Measurements from ENCODE around the gene ZNF569.
A peak's percentile ranks its signal among the peaks of the same experiment; 100 is the strongest.

The ZNF569 gene

DNA sequence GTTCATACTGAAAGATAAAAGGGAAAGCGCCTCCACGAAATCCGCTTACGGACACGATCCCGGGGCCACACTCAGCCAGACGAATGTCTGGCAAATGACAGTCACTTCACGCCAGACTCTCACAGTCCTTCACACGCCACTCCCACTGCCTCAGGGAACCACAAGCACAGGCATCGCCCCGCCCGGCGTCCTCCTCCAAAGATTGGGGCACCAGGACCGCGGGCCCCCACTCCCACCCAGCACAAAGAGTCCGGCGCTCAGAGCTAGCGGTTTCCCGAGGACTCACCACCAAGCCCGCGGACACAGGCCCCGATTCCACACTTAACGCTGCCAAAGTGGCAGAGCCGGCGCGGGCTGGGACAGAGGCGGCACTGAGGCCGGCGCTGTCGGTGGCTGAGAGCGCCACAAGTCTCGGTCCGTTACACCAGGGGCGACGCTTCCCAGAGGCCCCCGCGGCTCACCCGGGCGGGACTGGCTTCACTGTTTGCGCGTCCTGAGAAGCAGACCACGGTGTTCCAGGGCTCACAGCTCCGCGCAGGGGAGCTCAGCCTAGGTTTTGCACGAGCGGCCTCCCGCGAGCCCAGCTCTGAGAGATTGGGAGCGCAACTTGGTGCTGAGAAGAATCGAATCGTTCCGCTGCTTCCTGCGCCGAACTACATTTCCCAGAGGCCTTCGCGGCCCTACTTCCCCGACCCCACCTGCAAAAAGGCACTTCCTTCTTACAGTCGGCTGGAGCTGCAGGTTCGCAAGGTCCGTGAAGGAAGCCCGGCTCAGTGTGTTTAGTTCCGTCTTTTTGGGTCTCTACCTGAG lies at the start of gene ZNF569:
Gene ZNF569, minus strand, starts transcription at position 647 of the 810 bp plus-strand sequence. CDS start 22,523 bp downstream, outside the sequence.
- peaks cover 25% of the 10 kb centered on the region for H3K36me3 ChIP-seq (ENCODE audit: insufficient read depth, low read depth, low read length)
- H3K27me3 ChIP-seq (ENCODE audit: insufficient read depth, low read length), result no peaks in the 10 kb centered on the region
- peaks cover 3% of the 10 kb centered on the region; the same call in 1 of the 2 replicates for H3K9me3 ChIP-seq (ENCODE audit: insufficient read depth, low read depth, low read length)
- peak within 1 kb of the TSS; percentile 83; the same call in 1 of the 2 replicates for H3K9ac ChIP-seq (ENCODE audit: low read depth, low read length)
- peak within 1 kb of the TSS; percentile 99 for H3K4me3 ChIP-seq (ENCODE audit: low read length)
- H3K4me1 ChIP-seq (ENCODE audit: insufficient read depth, low read length), result no peaks in the 10 kb centered on the region
- H3K27ac ChIP-seq (ENCODE audit: low read length), result no peak within 1 kb of the TSS

DNA sequence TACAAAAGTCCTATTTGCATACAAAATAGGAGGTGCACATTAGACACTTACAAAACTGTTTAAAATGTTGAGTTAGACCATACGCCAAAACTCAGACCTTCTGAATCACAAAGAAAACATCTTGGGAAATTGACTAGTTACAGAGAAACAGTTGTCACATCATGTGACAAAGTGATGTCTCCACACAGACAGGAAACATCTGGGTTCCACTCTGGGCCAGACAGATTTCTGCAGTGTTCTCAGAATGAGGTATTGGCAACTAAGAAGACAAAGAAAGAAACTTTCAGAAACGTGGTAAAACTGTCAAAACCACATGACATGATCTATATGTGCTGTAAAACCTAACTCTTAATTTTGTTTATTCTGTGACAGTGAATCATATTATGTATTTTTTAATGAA lies 46.2 kb upstream of the ZNF569 start:
- Histone ChIP-seq H3K9me3 (ENCODE audit: insufficient read depth, low read depth, low read length) (no peaks in the 10 kb centered on the region; the same call in 1 of the 2 replicates), H3K4me1 (ENCODE audit: insufficient read depth, low read length) (no peaks in the 10 kb centered on the region), H3K9ac (ENCODE audit: low read depth, low read length) (no peak overlapping the region), H3K36me3 (ENCODE audit: insufficient read depth, low read depth, low read length) (peaks cover 52% of the 10 kb centered on the region), H3K27me3 (ENCODE audit: insufficient read depth, low read length) (no peaks in the 10 kb centered on the region), H3K4me3 (ENCODE audit: low read length) (no peak overlapping the region), H3K27ac (ENCODE audit: low read length) (no peak overlapping the region)

DNA sequence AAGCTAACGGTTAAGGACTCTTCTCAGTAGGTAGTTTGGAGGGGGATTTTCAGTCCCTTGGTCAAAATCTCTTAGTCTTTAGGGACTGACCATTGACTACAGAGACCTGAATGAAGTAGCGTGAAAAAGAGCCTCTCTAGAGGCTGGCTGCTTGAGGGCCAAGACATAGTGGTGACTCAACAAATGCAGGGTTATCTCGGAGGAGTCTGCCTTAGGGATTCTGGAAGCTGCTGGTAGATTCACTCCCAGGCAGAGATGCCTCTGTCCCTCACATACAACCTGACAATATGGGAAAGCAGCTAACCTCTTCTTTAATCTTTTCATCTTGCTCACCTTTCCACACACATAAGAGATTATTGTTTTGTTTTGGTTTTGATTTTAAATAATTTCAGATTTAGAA lies 44.6 kb upstream of the ZNF569 start:
- Histone ChIP-seq H3K27me3 (ENCODE audit: insufficient read depth, low read length) (no peaks in the 10 kb centered on the region), H3K9me3 (ENCODE audit: insufficient read depth, low read depth, low read length) (no peaks in the 10 kb centered on the region; the same call in 1 of the 2 replicates), H3K36me3 (ENCODE audit: insufficient read depth, low read depth, low read length) (peaks cover 52% of the 10 kb centered on the region), H3K4me3 (ENCODE audit: low read length) (no peak overlapping the region), H3K4me1 (ENCODE audit: insufficient read depth, low read length) (peaks cover 6% of the 10 kb centered on the region; the same call in 1 of the 2 replicates), H3K27ac (ENCODE audit: low read length) (no peak overlapping the region), H3K9ac (ENCODE audit: low read depth, low read length) (no peak overlapping the region)

DNA sequence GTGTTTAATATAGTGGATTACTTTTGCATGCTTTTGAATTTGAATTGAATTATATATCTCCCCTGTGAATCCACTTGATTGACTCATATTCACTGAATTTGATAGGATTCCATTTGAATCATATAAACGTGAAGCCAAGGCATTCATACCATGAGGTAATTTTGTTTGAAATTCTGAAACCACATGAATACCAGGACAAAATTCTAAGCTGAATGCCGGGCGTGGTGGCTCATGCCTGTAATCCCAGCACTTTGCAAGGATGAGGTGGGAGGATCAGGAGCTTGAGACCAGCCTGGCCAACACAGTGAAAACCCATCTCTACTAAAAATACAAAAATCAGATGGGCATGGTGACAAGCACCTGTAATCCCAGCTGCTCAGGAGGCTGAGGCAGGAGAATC lies 43.9 kb upstream of the ZNF569 start:
- peaks cover 6% of the 10 kb centered on the region; the same call in 1 of the 2 replicates for H3K4me1 ChIP-seq (ENCODE audit: insufficient read depth, low read length)
- H3K9me3 ChIP-seq (ENCODE audit: insufficient read depth, low read depth, low read length), result no peaks in the 10 kb centered on the region; the same call in 1 of the 2 replicates
- H3K4me3 ChIP-seq (ENCODE audit: low read length), result no peak overlapping the region
- H3K36me3 ChIP-seq (ENCODE audit: insufficient read depth, low read depth, low read length), result peaks cover 52% of the 10 kb centered on the region
- no peak overlapping the region for H3K27ac ChIP-seq (ENCODE audit: low read length)
- H3K9ac ChIP-seq (ENCODE audit: low read depth, low read length), result no peak overlapping the region
- no peaks in the 10 kb centered on the region for H3K27me3 ChIP-seq (ENCODE audit: insufficient read depth, low read length)

DNA sequence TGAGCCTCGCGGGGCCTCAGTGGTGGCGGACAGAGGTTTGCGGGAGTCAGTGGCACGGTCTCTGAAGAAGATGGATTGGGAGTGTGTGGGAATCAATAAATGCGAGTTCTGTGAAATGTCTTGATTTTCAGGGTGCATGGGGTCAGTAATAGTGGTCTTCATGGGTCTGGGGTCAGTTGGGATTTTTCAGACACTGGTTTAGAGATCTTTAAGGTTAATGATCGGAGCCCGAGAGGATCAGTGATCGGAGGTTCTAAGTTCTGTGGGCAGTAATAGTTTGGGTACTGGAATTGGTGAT lies 39.9 kb upstream of the ZNF569 start:
- H3K27ac ChIP-seq (ENCODE audit: low read length), result peak overlapping the region; percentile 100
- no peaks in the 10 kb centered on the region for H3K27me3 ChIP-seq (ENCODE audit: insufficient read depth, low read length)
- peaks cover 20% of the 10 kb centered on the region; the same call in 1 of the 2 replicates for H3K36me3 ChIP-seq (ENCODE audit: insufficient read depth, low read depth, low read length)
- H3K4me3 ChIP-seq (ENCODE audit: low read length), result peak overlapping the region; percentile 94
- H3K9ac ChIP-seq (ENCODE audit: low read depth, low read length), result peak overlapping the region; percentile 99
- H3K4me1 ChIP-seq (ENCODE audit: insufficient read depth, low read length), result peaks cover 10% of the 10 kb centered on the region; the same call in 1 of the 2 replicates
- peaks cover 4% of the 10 kb centered on the region for H3K9me3 ChIP-seq (ENCODE audit: insufficient read depth, low read depth, low read length)

GRCh38 chr19:37506387-37507166 lies 39.3 kb upstream of the ZNF569 start, which contains the start of gene ZNF793:
TSS of gene ZNF793 (plus strand) at chr19:37506939. CDS start at chr19:37523440, 16,501 bp downstream.
- Histone ChIP-seq H3K27ac (ENCODE audit: low read length) (peak within 1 kb of the TSS; percentile 100), H3K4me1 (ENCODE audit: insufficient read depth, low read length) (peaks cover 10% of the 10 kb centered on the region; the same call in 1 of the 2 replicates)

DNA sequence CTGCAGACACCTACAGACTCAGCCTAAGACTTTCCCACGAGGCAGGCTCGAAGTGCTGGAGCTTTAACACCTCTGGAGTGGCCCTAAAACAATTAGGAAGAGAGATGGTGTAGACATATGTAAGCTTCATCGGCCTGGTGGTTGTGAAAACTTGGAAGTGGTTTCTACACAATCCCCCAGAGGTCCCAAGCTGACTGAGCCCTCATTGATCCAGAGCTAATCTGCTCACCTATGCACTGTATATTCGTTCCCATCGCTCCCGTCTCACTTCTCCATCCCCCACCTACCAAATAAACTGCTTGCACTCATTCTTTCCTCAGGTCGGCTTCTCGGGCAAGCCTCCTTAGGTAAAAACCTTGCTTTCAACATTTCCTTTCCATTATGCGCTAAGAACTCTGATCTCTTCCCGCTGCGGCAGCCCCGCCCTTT lies 38.7 kb upstream of the ZNF569 start:
- H3K9ac ChIP-seq (ENCODE audit: low read depth, low read length), result peak overlapping the region; percentile 99
- H3K9me3 ChIP-seq (ENCODE audit: insufficient read depth, low read depth, low read length), result peaks cover 4% of the 10 kb centered on the region
- no peaks in the 10 kb centered on the region for H3K27me3 ChIP-seq (ENCODE audit: insufficient read depth, low read length)
- H3K4me1 ChIP-seq (ENCODE audit: insufficient read depth, low read length), result peaks cover 10% of the 10 kb centered on the region; the same call in 1 of the 2 replicates
- H3K27ac ChIP-seq (ENCODE audit: low read length), result peak overlapping the region; percentile 100
- peak overlapping the region; percentile 94 for H3K4me3 ChIP-seq (ENCODE audit: low read length)
- peaks cover 9% of the 10 kb centered on the region; the same call in 1 of the 2 replicates for H3K36me3 ChIP-seq (ENCODE audit: insufficient read depth, low read depth, low read length)

More at GRCh38 chr19:37506387-37507166, 39.3 kb upstream of the ZNF569 start, which contains the start of gene ZNF793:
- Histone ChIP-seq H3K9me3 (ENCODE audit: insufficient read depth, low read depth, low read length) (peaks cover 4% of the 10 kb centered on the region), H3K4me3 (ENCODE audit: low read length) (peak within 1 kb of the TSS; percentile 94), H3K36me3 (ENCODE audit: insufficient read depth, low read depth, low read length) (peaks cover 15% of the 10 kb centered on the region; the same call in 1 of the 2 replicates), H3K27me3 (ENCODE audit: insufficient read depth, low read length) (no peaks in the 10 kb centered on the region), H3K9ac (ENCODE audit: low read depth, low read length) (peak within 1 kb of the TSS; percentile 99)

GRCh38 chr19:37492213-37492612 lies 25.0 kb upstream of the ZNF569 start:
- no peaks in the 10 kb centered on the region for H3K4me1 ChIP-seq (ENCODE audit: insufficient read depth, low read length)
- no peaks in the 10 kb centered on the region for H3K27me3 ChIP-seq (ENCODE audit: insufficient read depth, low read length)
- H3K9ac ChIP-seq (ENCODE audit: low read depth, low read length), result no peak overlapping the region
- peaks cover 79% of the 10 kb centered on the region for H3K9me3 ChIP-seq (ENCODE audit: insufficient read depth, low read depth, low read length)
- H3K27ac ChIP-seq (ENCODE audit: low read length), result no peak overlapping the region
- H3K36me3 ChIP-seq (ENCODE audit: insufficient read depth, low read depth, low read length), result no peaks in the 10 kb centered on the region
- no peak overlapping the region; the same call in 1 of the 2 replicates for H3K4me3 ChIP-seq (ENCODE audit: low read length)

GRCh38 chr19:37484406-37485168 lies 17.3 kb upstream of the ZNF569 start:
- no peak overlapping the region for H3K9ac ChIP-seq (ENCODE audit: low read depth, low read length)
- H3K36me3 ChIP-seq (ENCODE audit: insufficient read depth, low read depth, low read length), result peaks cover 42% of the 10 kb centered on the region
- H3K27ac ChIP-seq (ENCODE audit: low read length), result no peak overlapping the region
- no peak overlapping the region for H3K4me3 ChIP-seq (ENCODE audit: low read length)
- no peaks in the 10 kb centered on the region for H3K27me3 ChIP-seq (ENCODE audit: insufficient read depth, low read length)
- H3K9me3 ChIP-seq (ENCODE audit: insufficient read depth, low read depth, low read length), result peaks cover 85% of the 10 kb centered on the region
- no peaks in the 10 kb centered on the region for H3K4me1 ChIP-seq (ENCODE audit: insufficient read depth, low read length)

GRCh38 chr19:37472165-37472564 lies 4.9 kb upstream of the ZNF569 start:
- Histone ChIP-seq H3K36me3 (ENCODE audit: insufficient read depth, low read depth, low read length) (peaks cover 17% of the 10 kb centered on the region), H3K4me1 (ENCODE audit: insufficient read depth, low read length) (no peaks in the 10 kb centered on the region), H3K9me3 (ENCODE audit: insufficient read depth, low read depth, low read length) (peaks cover 31% of the 10 kb centered on the region), H3K27ac (ENCODE audit: low read length) (no peak overlapping the region), H3K27me3 (ENCODE audit: insufficient read depth, low read length) (no peaks in the 10 kb centered on the region), H3K4me3 (ENCODE audit: low read length) (no peak overlapping the region), H3K9ac (ENCODE audit: low read depth, low read length) (no peak overlapping the region)

- H3K27ac ChIP-seq (ENCODE audit: low read length), result no peak overlapping the region
- no peaks in the 10 kb centered on the region for H3K4me1 ChIP-seq (ENCODE audit: insufficient read depth, low read length)
- H3K9ac ChIP-seq (ENCODE audit: low read depth, low read length), result peak overlapping the region; percentile 79; the same call in 1 of the 2 replicates
- H3K9me3 ChIP-seq (ENCODE audit: insufficient read depth, low read depth, low read length), result peaks cover 14% of the 10 kb centered on the region
- no peaks in the 10 kb centered on the region for H3K27me3 ChIP-seq (ENCODE audit: insufficient read depth, low read length)
- H3K4me3 ChIP-seq (ENCODE audit: low read length), result peak overlapping the region; percentile 87
- no peaks in the 10 kb centered on the region for H3K36me3 ChIP-seq (ENCODE audit: insufficient read depth, low read depth, low read length)
Measured at GRCh38 chr19:37470216-37470615, 3.0 kb upstream of the ZNF569 start.
